ENCODE data around the gene GAL3ST3. TPM values are rescaled to one million over a fixed set of nuclear protein-coding genes. Genes with fewer than 3 reads are reported as not detected.
"Not testable (repeated sequence)": the region's sequence is repeated elsewhere in the genome, so short reads cannot be mapped to it uniquely, and the experiment has no call there.

GAL3ST3 gene, protein sequence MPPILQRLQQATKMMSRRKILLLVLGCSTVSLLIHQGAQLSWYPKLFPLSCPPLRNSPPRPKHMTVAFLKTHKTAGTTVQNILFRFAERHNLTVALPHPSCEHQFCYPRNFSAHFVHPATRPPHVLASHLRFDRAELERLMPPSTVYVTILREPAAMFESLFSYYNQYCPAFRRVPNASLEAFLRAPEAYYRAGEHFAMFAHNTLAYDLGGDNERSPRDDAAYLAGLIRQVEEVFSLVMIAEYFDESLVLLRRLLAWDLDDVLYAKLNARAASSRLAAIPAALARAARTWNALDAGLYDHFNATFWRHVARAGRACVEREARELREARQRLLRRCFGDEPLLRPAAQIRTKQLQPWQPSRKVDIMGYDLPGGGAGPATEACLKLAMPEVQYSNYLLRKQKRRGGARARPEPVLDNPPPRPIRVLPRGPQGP
- polyA plus RNA-seq (2011; rRNA removed), result not detected in 2 replicates
- not detected in 2 replicates for polyA minus RNA-seq (2011; rRNA and poly(A)+ RNA removed)

DNA sequence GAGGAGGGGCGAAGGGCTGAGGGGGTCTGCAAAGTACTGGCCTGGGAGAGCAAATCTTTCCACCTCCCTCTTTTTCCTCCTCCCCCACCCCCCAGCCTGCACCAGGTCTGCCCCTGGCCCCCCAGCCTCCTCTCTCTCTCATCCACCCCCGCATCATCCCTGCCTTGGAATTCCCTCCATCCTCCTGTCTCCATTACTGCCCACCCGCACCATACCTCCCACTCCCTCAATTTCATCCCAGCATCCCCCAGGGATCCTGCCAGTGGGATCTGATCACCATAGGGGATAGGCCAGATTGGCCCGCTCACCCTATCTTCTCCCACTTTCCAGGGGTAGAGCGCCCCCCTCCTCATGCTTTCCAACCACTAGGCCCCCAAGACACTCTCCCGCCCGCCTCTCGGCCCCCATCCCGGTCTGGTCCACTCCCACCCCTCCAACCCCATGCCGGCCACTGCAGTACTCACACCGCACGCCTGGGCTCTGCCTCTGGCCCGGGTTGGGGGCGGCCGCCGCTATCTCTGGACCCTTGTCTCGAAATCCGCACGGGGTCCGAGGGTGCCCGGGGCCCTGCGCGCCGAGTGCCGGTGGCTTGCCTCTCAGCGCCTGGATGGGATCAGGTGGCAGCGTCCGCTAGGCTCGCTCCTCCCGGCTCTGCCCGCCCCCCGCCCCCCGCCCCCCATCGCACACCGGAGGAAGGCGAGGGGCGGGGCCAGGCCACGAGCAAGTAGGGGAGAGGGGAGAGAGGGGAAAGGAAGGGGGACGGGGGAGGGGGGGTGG lies at the start of gene GAL3ST3:
Gene GAL3ST3 (minus strand): TSS at position 615 of the 777 bp plus-strand sequence. CDS start 3,746 bp downstream, outside the sequence.
- CTCF ChIA-PET, result interaction anchor here (0.7 kb wide), 1 partner anchor 292 kb away, joined by 3 read pairs; no protein-coding TSS in a partner anchor
- H3K4me3 ChIP-seq (ENCODE audit: low read depth, low read length), result no peak within 1 kb of the TSS
- TF ChIP-seq, protein P1, sequence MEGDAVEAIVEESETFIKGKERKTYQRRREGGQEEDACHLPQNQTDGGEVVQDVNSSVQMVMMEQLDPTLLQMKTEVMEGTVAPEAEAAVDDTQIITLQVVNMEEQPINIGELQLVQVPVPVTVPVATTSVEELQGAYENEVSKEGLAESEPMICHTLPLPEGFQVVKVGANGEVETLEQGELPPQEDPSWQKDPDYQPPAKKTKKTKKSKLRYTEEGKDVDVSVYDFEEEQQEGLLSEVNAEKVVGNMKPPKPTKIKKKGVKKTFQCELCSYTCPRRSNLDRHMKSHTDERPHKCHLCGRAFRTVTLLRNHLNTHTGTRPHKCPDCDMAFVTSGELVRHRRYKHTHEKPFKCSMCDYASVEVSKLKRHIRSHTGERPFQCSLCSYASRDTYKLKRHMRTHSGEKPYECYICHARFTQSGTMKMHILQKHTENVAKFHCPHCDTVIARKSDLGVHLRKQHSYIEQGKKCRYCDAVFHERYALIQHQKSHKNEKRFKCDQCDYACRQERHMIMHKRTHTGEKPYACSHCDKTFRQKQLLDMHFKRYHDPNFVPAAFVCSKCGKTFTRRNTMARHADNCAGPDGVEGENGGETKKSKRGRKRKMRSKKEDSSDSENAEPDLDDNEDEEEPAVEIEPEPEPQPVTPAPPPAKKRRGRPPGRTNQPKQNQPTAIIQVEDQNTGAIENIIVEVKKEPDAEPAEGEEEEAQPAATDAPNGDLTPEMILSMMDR (IDR thresholded peaks at IDR 0.05; ENCODE audit: insufficient read depth, low read depth, low read length), result no peak

DNA sequence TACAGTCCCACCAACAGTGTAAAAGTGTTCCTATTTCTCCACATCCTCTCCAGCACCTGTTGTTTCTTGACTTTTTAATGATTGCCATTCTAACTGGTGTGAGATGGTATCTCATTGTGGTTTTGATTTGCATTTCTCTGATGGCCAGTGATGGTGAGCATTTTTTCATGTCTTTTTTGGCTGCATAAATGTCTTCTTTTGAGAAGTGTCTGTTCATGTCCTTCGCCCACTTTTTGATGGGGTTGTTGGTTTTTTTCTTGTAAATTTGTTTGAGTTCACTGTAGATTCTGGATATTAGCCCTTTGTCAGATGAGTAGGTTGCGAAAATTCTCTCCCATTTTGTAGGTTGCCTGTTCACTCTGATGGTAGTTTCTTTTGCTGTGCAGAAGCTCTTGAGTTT lies 43.2 kb upstream of the GAL3ST3 start:
- DNase-seq (ENCODE audit: low read depth); H3K36me3 ChIP-seq (ENCODE audit: control insufficient read depth, insufficient read depth, low read length); H3K27me3 ChIP-seq (ENCODE audit: control insufficient read depth, insufficient read depth, low read length); H3K4me3 ChIP-seq (ENCODE audit: low read depth, low read length); CTCF ChIA-PET; POLR2A ChIA-PET: not testable (repeated sequence)

More for the DNA sequence above, at the start of gene GAL3ST3:
- no peaks in the 10 kb centered on the region for H3K36me3 ChIP-seq (ENCODE audit: control insufficient read depth, insufficient read depth, low read length)
- no peak for DNase-seq (ENCODE audit: low read depth)
- no peaks in the 10 kb centered on the region for H3K27me3 ChIP-seq (ENCODE audit: control insufficient read depth, insufficient read depth, low read length)
- POLR2A ChIA-PET, result no interaction called here

DNA sequence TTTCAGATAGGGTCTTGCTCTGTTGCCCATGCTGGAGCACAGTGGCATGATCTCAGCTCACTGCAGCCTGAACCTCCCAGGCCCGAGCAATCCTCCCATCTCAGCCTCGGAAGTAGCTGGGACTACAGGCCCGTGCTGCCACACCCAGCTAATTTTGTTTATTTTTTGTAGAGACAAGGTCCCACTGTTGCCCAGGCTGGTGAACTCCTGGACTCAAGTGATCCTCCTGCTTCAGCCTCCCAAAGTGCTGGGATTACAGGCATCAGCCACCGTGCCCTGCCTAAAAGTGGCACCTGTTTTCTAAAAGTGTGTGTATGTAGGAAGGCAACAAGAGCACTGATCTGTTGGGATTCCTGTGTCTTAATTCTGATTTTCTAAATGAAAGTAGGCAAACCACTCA lies 41.3 kb upstream of the GAL3ST3 start:
- no peaks in the 10 kb centered on the region for H3K36me3 ChIP-seq (ENCODE audit: control insufficient read depth, insufficient read depth, low read length)
- no peak overlapping the region for H3K4me3 ChIP-seq (ENCODE audit: low read depth, low read length)
- POLR2A ChIA-PET, result no interaction called here
- CTCF ChIA-PET, result interaction anchor here (1.7 kb wide), 1 partner anchor 22 kb away, joined by 5 read pairs; no protein-coding TSS in a partner anchor
- TF ChIP-seq, protein P1 (IDR thresholded peaks at IDR 0.05; ENCODE audit: insufficient read depth, low read depth, low read length), result no peak
- no peaks in the 10 kb centered on the region for H3K27me3 ChIP-seq (ENCODE audit: control insufficient read depth, insufficient read depth, low read length)
- DNase-seq (ENCODE audit: low read depth), result no peak

DNA sequence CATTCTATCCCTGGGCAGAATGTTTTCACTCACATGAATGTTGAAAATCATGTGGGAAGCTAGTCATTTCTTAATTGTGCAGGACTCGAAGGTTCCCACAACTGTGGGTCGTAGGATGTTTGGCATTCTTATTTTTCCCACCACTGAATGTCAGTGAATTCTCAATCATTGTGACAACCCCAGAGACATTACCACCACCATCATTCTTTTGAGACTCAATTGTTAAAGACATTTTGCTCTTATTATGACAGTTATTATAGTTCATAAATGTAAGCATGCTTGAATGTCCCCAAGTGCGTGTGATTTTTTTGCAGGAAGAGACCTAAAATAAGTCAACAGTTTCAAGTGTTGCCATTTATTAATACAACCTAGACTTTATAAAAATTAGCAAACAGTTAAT lies 40.1 kb upstream of the GAL3ST3 start:
- Histone ChIP-seq H3K4me3 (ENCODE audit: low read depth, low read length) (no peak overlapping the region), H3K36me3 (ENCODE audit: control insufficient read depth, insufficient read depth, low read length) (no peaks in the 10 kb centered on the region), H3K27me3 (ENCODE audit: control insufficient read depth, insufficient read depth, low read length) (no peaks in the 10 kb centered on the region)
- POLR2A ChIA-PET, result no interaction called here
- TF ChIP-seq, protein P1 (IDR thresholded peaks at IDR 0.05; ENCODE audit: insufficient read depth, low read depth, low read length), result no peak
- CTCF ChIA-PET, result interaction anchor here (1.7 kb wide), 1 partner anchor 21 kb away, joined by 5 read pairs; no protein-coding TSS in a partner anchor
- no peak for DNase-seq (ENCODE audit: low read depth)

DNA sequence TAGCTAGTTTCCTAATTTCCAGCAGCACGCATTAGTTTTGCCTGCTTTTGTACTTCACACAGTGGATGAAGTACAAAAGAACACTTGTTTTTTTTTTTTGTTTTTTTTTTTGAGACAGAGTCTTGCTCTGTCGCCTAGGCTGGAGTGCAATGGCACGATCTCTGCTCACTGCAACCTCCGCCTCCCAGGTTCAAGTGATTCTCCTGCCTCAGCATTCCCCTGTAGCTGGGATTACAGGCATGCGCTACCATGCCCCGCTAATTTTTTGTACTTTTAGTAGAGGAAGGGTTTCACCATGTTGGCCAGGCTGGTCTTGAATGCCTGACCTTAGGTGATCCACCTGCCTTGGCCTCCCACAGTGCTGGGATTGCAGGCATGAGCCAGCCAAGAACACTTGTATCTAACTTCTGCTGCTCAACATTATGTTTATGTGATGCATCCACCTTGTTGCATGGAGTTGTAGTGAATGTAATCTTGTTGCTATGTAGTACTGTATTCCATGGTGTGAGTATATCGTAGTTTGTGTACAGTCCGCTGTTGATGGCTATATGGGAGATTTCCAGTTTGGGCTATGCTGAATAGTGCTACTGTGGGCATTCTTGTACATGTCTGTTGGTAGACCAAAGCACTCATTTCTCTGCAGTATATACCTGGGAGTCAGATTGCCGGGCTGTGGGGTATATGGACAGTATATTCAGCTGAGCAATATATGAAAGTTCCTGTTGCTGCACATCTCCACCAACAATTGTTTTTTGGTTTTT lies 38.4 kb upstream of the GAL3ST3 start:
- ChIA-PET POLR2A (no interaction called here), CTCF (no interaction called here)
- H3K4me3 ChIP-seq (ENCODE audit: low read depth, low read length), result no peak overlapping the region
- TF ChIP-seq, protein P1 (IDR thresholded peaks at IDR 0.05; ENCODE audit: insufficient read depth, low read depth, low read length), result no peak
- DNase-seq (ENCODE audit: low read depth), result no peak
- H3K36me3 ChIP-seq (ENCODE audit: control insufficient read depth, insufficient read depth, low read length), result no peaks in the 10 kb centered on the region
- H3K27me3 ChIP-seq (ENCODE audit: control insufficient read depth, insufficient read depth, low read length), result no peaks in the 10 kb centered on the region

Data from BJ (cell line).